ENCODE data around the gene UBAC1.
A peak's percentile ranks its signal among the peaks of the same experiment; 100 is the strongest.
"Not testable (repeated sequence)": the region's sequence is repeated elsewhere in the genome, so short reads cannot be mapped to it uniquely, and the experiment has no call there.

Gene UBAC1

DNA sequence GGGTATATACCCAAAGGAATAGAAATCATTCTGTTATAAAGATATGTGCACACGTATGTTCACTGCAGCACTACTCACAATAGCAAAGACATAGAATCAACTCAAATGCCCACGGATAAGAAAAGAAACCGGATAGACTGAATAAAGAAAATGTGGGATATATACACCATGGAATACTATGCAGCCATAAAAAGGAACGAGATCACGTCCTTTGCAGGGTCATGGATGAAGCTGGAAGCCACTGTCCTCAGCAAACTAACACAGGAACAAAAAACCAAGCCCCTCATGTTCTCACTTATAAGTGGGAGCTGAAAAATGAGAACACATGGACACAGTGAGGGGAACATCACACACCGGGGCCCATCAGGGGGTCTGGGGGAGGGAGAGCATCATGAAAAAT lies 17.6 kb downstream of the UBAC1 start:
- DNase-seq (ENCODE audit: low read depth in 2 of 3, low spot score in 1 of 3) = not testable (repeated sequence)

DNA sequence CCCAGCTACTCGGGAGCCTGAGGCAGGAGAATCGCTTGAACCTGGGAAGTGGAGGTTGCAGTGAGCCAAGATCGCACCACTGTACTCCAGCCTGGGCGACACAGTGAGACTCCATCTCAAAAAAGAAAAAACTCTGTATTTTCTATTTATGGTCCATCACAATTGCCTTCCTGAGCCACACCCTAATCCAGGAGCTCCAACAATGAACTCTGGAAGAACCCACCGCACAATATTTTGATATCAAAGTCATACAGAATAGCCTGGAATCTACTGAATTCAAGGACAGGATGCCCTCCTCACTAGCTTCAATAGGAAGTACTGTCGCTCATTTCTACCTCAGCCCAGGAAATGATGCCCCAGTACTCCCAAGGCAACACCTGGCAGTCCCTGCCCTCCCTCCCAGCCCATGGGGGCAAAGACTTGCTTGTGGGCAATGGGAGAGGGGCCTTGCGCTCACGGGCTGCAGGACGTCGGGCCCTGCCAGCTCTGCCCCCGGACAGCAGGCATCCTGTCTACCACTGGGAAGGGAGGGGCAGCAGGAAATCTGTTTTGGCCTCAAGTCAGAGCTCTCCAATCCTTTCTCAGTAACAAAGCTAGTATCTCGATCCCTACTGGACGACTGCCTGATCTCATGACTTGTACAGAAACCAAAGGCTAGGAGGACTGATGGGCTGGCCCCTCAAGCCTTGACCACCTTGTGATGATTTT lies 19.7 kb downstream of the UBAC1 start:
- no peak for DNase-seq (ENCODE audit: low read depth in 2 of 3, low spot score in 1 of 3)

DNA sequence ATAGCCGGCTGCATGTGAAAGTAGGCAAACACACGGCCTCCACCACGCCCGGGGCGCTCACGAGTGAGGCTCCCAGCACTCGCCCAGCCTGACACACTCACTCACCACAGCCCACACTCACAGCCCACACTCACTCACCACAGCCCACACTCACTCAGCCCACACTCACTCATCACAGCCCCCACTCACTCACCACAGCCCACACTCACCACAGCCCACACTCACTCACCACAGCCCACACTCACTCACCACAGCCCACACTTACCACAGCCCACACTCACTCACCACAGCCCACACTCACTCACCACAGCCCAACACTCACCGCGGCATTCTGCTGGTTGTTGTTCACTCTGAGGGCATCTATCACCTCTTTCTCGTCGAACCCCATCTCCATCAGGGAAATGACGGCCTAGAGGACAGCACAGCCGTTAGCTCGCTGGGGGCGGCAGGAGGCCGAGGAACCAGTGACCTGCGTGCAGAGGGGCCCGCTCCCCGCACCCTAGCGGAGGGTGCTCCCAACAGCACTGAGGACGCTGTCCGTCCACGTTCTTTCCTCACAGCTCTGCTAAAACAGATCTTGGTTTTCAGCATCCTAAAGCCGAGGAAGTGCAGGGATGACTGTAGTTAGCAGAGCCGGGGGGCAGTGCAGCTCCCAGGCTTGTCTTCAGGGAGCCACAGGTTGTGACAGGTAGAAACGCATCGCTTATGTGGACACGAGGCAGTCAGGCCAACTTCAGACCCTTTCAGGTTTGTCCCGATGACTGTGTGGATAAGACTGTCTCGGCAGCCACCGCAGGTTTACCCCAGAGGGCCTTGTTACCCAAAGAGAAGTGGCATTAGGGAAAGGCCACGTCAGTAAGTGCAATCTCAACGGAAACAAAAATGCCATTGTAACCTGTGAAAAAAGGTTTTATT lies 21.6 kb downstream of the UBAC1 start:
- peak in 2 of 3 donors; percentile 61 to 63 for DNase-seq (ENCODE audit: low read depth in 2 of 3, low spot score in 1 of 3)

DNA sequence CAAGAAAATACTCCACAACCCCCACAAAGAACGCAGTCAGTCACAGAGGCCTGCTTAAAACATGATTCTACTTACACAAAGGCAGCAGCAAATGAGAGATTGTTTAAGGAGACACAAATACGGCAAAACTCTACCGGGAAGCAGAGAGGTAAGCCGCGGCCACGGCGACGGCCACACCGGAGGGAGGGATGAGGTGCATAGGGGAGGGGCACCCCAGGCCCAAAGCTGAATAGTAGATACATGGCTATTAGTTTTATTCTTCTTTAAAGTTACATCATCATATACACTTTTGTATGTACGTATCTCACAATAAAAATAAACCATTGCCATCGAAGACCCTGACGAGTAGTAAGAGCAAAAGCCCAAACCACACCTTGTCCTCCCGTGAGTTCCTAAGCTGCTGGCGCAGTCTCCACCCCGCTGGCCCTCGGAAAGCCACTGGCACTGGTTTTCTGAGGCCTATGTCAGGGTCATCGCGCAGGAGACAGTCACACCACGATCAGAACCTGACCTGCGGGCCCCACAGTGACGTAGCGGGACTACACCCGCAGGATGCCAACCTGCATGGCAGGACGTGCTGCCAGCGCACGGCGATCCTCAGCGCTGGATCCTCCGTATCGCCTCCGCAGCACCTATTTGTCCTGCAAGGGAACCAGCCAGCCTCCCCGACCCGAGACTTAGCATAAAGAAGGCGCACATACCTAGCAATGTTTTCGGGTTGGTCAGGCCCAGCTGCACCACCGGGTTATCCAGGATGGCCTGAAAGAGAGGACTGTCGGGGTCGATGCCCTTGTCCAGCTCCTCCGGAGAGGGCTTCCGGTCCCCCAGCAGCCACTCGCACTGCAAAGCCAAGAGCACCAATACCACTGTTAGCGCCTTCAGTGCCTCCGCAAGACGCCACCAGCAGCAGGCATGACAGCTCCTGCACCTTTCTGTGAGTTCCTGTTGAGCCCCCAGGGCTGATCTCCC lies 23.4 kb downstream of the UBAC1 start:
- no peak for DNase-seq (ENCODE audit: low read depth in 2 of 3, low spot score in 1 of 3)

DNA sequence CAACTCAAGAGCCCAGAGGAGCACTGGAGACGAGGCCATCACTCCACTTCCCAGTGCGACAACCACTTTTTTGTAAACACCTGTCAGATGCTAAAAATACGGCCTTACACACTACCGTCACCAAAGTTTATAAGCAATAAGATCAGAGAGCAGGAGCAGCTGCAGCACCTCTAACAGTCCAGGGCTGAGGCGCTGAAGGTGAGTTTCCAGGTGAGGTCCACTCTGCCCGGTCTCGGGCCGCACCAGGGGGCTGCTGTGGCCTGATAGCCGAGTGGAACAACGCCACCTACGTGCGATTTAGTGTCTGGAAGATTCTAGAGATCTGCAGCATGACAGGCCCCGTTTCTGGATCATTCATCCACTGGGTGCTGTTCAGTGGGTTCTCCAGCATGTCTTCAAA lies 28.1 kb downstream of the UBAC1 start:
- no peak for DNase-seq (ENCODE audit: low read depth in 2 of 3, low spot score in 1 of 3)

DNA sequence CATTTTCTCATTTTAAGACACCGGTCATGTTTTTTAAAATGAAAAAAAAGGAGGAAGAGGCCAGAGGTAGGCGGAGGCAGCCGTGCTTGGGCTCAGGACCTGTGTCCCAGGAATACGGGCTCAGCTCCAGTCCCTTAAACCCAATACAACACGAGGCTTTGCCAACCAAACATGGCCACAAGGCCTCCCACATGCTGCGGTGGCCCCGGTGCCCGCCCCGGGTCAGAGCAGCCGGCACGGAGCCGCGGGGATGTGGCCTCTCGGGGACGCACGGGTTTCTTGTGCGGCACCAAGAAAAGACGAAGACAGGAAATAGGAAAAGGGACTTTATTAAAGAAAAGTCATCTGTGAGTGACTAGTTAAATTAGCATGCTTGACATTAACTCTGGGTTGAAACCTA lies 28.5 kb downstream of the UBAC1 start:
- DNase-seq (ENCODE audit: low read depth in 2 of 3, low spot score in 1 of 3) = no peak

DNA sequence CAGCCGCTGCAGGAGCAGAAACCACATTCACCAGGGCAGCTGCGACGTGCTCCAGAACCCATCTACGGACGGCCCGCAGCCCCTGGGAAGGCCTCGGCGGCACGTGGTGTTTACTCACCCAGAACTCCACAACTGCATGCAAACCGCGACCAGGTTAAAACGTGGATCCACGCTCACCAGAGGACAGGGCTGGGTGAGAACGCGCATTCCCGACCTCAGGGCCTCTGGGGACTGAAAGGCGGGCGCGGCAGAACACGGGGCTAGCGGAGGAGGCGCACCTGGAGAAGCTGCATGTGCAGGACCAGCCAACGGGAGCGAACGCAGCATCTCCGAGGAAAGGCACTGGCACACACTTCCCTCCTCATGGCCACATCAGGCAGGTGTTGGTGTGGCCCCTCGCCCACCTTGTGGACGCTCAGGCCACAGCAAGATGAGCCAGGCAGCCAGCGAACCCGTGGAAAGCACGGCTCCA lies 29.8 kb downstream of the UBAC1 start:
- no peak for DNase-seq (ENCODE audit: low read depth in 2 of 3, low spot score in 1 of 3)

DNA sequence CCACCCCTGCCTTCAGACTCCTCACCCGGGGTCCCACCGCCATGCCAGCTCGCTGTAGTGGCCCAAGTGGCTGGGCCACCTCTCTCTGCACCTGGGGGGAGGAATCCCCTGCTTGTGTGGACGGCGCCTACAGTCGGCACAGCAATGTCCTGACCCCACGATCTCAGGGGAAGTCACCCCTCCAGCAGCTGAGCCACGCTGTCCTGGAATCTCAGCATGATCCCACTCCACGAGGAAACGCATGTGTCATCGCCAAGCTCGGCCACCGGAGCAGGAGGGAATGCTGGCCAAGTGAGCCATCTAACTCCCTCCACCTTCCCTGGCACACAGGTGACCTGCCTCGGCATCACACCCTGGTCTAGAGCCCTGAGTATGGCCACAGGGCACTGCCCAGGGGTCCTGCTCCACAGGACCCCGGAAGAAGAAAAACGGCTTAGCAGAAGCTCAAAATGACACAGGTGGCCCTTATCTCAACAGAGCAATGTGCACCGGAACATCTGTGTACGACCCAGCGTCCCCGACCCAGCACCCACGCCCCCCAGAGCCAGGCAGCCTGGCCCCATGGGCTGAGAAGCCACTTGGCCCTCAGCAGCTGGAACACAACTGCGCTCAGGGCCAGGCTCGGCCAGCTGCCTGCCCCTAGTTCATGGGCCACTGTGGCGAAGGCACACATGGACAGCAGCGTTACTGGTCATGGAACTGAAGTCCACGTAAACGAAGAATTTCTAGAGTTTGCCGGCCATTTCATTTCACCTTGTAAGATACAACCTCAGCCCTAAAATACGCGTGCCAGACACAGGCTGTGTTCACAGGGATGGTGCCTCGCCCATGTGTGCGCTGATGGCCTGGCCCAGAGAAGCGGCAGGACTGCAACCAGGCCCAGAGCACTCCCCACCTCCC lies 30.5 kb downstream of the UBAC1 start:
- no peak for DNase-seq (ENCODE audit: low read depth in 2 of 3, low spot score in 1 of 3)

DNA sequence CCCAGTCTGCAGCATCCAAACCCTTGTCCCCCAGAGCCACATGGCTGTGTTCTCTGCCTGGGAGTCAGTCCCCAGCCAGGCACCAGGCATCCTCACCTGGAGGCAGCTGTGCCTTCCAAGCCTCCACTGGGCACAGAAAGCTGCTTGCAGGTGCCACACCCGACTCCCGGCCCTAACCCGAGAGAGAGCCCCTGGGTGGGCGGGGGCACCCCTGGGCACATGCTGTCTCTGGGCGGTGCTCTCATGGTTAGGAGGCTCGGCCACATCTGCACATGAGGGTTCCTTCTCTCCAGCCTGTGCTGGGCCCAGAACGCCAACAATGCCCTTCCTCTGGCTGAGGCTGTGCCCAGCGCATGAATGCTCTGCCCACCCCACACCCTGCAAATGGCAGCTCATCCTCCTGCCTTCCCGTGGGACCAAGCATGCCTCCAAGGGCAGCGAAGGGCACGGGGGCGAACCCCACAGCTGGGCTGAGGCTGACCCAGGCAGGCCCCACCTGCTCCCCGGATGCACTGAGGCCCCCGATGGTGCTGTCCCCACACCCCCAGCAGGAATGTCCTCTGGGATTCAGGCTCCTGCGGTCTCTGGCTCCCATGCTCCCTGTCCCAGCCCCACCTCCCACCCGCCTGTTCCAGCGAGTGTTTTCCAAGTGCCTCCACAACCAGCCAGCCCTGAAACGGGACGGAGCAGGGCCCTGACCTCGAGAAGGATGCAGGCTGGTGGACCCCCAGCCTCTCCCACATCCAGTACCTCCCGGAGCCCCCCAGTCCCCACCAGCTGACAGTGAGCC lies 31.3 kb downstream of the UBAC1 start:
- DNase-seq (ENCODE audit: low read depth in 2 of 3, low spot score in 1 of 3) = no peak

DNA sequence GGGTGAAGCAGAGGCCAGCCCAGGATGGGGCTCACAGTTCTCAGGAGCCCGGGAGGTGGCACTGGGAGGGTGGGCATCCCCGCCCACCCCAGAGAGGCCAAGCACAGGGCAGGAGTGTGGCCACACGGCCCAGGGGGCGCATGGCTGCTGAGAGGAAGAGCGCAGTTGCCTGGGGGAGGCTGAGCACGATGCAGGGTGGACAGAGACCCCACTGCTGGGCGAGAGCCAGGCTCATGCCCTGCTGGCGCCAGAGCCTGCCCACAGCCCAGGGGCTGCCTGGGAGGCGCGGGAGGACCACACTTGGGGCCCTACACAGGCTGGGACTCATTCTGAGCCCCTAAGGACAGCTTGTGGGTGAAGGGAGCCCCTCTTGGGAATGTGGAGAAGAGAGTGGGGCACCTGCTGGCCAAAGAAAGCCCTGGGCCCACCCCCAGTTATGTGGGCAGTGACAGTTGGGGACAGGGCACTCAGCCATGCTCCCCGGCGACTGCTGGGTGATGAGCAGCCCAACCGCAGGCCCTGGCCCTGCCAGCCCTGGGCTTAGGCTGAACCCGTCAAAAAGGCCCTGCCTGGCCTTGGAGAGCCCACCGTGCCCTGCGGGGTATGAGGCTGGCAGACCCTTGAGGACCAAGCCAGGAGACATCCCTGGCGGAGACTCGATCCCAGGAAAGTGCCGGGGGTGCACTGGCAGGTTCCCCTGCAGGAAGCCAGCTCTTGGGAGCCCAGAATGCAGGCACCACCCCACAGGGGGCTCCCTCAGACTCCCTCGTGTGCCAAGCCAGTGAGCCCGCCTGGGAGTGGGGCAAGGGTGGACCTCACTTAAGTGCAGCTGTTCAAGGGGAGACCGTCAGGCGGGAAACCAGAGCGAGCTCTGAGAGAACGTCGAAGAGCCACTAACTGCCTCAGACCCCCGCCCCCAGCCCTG lies 32.2 kb downstream of the UBAC1 start:
- DNase-seq (ENCODE audit: low read depth in 2 of 3, low spot score in 1 of 3) = no peak

DNA sequence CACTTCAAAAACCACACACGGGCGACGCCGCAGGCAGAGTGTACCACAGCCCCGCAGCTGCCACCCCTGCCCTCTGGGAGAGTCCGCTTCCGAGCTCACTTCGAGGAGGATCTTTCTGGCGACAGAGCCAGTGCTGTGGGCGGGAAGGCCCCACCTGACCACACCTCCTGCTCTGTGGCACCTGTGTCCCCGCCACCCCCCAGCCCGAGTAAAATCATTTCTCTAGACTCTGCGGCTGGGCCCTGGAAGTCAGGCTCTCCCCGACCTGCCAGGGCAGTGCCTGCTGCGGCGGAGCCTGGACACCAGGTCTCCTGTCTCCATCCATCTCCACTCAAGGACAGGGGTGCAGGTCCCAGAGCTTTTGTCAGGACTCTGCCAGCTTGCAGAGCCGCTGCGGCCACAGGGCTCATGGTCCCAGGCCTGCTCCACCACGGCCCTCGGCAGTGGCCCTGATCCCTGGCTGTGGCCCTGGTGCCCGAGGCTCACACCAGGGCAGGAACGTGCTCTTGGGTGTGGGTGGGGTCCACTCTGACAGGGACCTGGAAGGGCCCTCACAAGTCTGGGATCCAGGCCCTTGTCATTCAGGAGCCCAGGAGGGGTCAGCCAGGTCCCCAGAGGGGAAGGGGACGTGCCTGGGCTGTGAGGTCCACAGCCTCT lies 33.0 kb downstream of the UBAC1 start:
- DNase-seq (ENCODE audit: low read depth in 2 of 3, low spot score in 1 of 3) = no peak

DNA sequence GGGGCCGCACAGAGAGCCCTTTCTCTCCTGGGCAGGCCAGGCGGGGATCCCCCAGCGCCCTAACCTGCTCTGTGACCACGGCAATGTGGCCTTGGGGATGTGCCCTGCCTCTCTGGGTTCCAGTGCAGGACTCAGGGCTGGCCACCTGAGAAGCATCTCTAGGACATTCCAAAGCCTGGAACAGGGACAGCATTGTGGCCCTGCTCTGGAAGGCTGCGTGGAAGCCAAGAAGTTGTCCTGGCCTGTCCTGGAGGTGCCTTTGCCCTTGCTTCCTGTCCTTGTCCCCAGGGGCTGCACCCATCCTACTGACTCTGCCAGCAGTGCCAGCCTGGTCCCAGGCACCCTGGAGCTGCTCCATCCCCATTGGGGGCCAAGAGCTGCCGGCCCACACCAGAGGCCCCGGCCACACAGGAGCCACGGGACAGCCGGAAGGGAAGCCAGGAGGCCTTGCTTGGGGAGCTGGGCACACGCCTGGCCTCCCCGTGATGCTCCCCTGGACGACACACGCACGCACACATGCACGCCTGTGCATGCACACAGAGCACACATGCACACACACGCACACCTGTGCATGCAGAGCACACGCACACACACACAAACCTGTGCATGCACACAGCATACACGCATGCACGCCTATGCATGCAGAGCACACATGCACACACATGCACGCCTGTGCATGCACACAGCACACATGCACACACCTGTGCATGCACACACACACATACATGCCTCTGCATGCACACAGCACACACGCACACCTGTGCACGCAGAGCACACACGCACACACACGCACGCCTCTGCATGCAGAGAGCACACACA lies 33.8 kb downstream of the UBAC1 start:
- no peak for DNase-seq (ENCODE audit: low read depth in 2 of 3, low spot score in 1 of 3)

DNA sequence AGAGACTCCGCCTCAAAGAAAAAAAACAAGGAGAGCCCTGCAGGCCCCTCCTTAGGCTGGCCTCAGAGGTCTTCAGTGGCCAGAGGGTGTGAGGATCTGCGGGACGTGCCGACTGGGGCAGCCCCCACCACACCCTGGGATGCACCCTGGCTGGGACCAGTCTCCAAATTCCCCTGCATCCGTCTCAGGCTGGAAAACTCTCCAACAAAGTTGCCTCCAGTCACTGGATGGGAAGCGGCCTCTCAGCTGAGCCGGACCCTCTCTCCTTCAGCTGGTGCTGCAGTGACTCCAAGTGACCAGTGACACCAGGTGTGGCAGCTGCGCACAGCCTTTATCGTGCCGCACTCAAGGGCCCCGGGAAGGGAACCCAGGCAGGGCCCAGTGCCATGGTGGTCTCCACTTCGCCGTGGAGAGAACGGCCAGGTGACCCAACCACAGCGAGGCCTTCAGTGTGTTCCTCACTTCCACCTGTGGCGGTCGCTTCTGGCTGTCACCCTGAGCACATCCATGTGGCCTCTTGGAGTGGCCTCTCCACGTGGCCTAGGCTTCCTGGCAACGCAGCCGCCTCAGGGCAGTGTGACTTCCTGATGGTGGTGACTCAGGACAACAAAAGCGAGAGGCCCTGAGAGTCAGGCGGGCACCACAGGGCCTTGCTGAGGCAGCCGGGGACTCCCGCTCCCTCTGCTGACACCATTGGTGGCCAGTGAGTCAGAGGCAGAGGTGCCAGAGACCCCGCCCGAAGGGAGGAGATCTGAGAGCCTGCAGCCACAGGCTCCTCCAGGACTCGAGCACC lies 34.6 kb downstream of the UBAC1 start:
- DNase-seq (ENCODE audit: low read depth in 2 of 3, low spot score in 1 of 3) = peak; percentile 76 to 92 (median 81)

DNA sequence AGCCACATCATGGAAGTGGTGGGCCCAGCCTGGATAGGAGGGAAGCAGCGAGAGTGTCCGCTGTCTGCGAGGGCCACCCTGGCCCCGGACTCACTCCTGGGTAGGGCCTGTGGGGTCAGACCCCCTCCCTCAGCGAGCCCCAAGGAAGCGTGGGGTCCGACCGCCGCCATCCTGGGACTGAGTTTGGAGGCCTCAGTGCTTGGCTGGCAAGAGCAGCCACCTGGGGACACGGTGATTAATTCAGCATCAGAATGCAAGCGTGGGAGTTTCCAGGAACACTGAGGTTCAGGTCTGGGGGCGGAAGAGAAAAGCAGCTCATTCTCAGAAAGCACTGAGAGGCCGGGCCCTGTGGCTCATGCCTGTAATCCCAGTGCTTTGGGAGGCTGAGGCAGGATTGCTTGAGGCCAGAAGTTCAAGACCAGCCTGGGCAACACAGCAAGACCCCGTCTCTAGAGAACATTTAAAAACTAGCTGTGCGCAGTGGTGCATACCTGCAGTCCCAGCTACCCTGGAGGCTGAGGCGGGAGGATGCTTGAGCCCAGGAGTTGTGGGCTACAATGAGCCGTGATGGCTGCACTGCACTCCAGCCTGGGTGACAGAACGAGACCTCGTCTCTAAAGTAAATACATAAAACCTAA lies 35.6 kb downstream of the UBAC1 start:
- peak; percentile 78 to 87 (median 85) for DNase-seq (ENCODE audit: low read depth in 2 of 3, low spot score in 1 of 3)

DNA sequence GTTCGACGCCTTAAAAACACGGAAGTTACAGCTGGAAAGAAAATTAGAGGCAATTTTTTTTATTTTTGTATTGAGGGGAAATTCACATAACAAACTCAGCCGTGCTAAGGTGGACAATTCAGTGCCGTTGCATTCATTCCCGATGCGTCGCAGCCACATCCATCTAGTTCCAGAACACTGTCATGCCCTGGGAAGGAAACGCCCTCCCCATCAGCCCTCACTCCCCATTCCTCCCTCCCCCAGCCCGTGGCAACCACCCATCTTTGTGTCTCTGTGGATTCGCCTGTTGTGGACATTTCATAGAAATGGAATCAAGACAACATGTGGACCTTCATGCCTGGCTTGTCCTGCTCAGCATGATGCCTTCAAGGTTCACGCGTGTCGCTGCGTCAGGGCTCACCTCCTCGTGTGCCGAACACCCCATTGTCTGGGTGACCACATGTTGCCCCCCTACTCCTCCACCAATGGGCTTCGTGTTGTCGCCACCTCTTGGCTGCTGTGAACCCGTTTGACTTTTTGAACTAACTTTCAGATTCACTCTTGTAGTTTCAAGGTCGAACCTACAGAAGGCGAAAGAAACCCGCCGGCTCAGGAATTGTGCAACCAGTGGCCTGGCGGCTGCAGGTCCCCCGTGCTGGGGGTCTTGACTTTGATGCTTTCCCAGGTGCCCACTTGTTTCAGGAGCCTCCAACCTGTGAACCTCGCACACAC lies 36.4 kb downstream of the UBAC1 start:
- no peak for DNase-seq (ENCODE audit: low read depth in 2 of 3, low spot score in 1 of 3)
